WERI-Rb-1 (cell line): ENCODE data around the gene LCE1B.

Experiments used
- DNase-seq: peaks from one replicate; pipeline ENCODE4 v3.0.0-alpha.2; 2020
- H3K27ac ChIP-seq: fragments of 250-450 bp; sonication (Bioruptor Pico); 2 replicates; pipeline ENCODE4 v1.5.1; 2020; ENCODE audit warnings: mild to moderate bottlenecking, moderate library complexity
- H3K27me3 ChIP-seq: fragments of 250-450 bp; sonication (Bioruptor Pico); 2 replicates; pipeline ENCODE4 v1.5.1; 2021; ENCODE audit warnings: mild to moderate bottlenecking, low read depth, moderate library complexity; ENCODE audit not compliant: insufficient read depth, severe bottlenecking
- H3K36me3 ChIP-seq: fragments of 250-450 bp; sonication (Bioruptor Pico); 2 replicates; pipeline ENCODE4 v1.5.1; 2020; ENCODE audit warnings: mild to moderate bottlenecking, moderate library complexity
- H3K4me3 ChIP-seq: 2 replicates; pipeline ENCODE4 v1.5.1; 2011; ENCODE audit warnings: low read depth, mild to moderate bottlenecking, control low read depth, low read length
- H3K9me3 ChIP-seq: fragments of 250-450 bp; sonication (Bioruptor Pico); 2 replicates; pipeline ENCODE4 v1.5.1; 2021; ENCODE audit warnings: mild to moderate bottlenecking, moderate library complexity; ENCODE audit not compliant: severe bottlenecking
- TF ChIP-seq, protein P1 (sequence below): IDR thresholded peaks from 2 replicates; pipeline ENCODE4 v1.5.1; 2011; ENCODE audit warnings: low read depth, mild to moderate bottlenecking, control low read depth, inconsistent platforms, low read length

The LCE1B gene

DNA sequence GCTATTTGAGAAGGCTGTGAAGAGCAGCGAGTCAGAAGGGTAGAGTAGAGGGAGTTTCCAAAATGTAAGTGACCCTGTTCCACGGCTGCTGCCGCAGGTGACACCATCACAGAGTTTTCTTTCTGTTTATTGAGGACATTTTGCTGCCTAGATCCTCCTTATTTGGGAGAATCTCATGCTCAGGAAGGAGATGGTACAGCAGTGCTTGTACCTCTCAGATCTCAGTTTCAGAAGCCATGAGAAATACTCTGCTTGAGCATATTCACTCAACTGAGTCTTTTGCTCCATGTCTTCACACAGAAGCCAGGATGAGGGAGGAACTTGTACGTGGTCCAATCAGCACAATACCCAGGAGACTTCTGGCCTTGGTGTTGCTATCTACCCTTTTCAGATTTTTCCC, 49.6 kb downstream of the LCE1B start:
- H3K36me3 ChIP-seq = no peaks in the 10 kb centered on the region
- H3K9me3 ChIP-seq = no peaks in the 10 kb centered on the region
- peaks cover 86% of the 10 kb centered on the region for H3K27me3 ChIP-seq
- no peak overlapping the region for H3K27ac ChIP-seq
- TF ChIP-seq, protein P1, sequence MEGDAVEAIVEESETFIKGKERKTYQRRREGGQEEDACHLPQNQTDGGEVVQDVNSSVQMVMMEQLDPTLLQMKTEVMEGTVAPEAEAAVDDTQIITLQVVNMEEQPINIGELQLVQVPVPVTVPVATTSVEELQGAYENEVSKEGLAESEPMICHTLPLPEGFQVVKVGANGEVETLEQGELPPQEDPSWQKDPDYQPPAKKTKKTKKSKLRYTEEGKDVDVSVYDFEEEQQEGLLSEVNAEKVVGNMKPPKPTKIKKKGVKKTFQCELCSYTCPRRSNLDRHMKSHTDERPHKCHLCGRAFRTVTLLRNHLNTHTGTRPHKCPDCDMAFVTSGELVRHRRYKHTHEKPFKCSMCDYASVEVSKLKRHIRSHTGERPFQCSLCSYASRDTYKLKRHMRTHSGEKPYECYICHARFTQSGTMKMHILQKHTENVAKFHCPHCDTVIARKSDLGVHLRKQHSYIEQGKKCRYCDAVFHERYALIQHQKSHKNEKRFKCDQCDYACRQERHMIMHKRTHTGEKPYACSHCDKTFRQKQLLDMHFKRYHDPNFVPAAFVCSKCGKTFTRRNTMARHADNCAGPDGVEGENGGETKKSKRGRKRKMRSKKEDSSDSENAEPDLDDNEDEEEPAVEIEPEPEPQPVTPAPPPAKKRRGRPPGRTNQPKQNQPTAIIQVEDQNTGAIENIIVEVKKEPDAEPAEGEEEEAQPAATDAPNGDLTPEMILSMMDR = no peak
- DNase-seq = no peak
- H3K4me3 ChIP-seq = no peak overlapping the region
